Vagina (tissue), 2 donors: ENCODE results near the gene TIPARP.
"Not testable (repeated sequence)": the region's sequence is repeated elsewhere in the genome, so short reads cannot be mapped to it uniquely, and the experiment has no call there.

Experiments
- CTCF ChIP-seq, 3 experiments: fragments of 450-650 bp in 2 of 3; fragments of 200-600 bp in 1 of 3; sonication (generic) in 1 of 3; IDR thresholded peaks; one replicate each; pipeline ENCODE4 v1.5.1; 2017 to 2019; ENCODE audit warnings: antibody characterized with exemption in 3 of 3, mild to moderate bottlenecking in 2 of 3, moderate library complexity in 2 of 3
- POLR2A ChIP-seq, 2 donors: fragments of 450-650 bp; IDR thresholded peaks; one replicate each; pipeline ENCODE4 v1.6.1; 2017; ENCODE audit warnings: antibody characterized with exemption in 2 of 2, mild to moderate bottlenecking in 2 of 2, moderate library complexity in 2 of 2
- POLR2AphosphoS5 ChIP-seq, 2 donors: sonication (generic); formaldehyde crosslinking; IDR thresholded peaks; one replicate each; pipeline ENCODE4 v1.9.0; 2017; ENCODE audit warnings: antibody characterized with exemption in 2 of 2, mild to moderate bottlenecking in 2 of 2, low read depth in 1 of 2; ENCODE audit not compliant: insufficient read depth in 1 of 2

- TF ChIP-seq POLR2A (IDR thresholded peaks at IDR 0.05); CTCF (IDR thresholded peaks at IDR 0.05); POLR2AphosphoS5 (IDR thresholded peaks at IDR 0.05; ENCODE audit: insufficient read depth in 1 of 2, low read depth in 1 of 2): not testable (repeated sequence)
Measured at GRCh38 chr3:156711944-156712343, 37.6 kb downstream of the TIPARP start.
